NCI-H510A treated with DMSO at 0.1 percent for 48 hours (cell line): ENCODE results near the gene KRTAP4-8.
"Not testable (repeated sequence)": the region's sequence is repeated elsewhere in the genome, so short reads cannot be mapped to it uniquely, and the experiment has no call there.

Experiments used
- DNase-seq: peaks from one replicate; lab custom pipeline; 2025; lab: John Stamatoyannopoulos, UW

KRTAP4-8 gene

DNA sequence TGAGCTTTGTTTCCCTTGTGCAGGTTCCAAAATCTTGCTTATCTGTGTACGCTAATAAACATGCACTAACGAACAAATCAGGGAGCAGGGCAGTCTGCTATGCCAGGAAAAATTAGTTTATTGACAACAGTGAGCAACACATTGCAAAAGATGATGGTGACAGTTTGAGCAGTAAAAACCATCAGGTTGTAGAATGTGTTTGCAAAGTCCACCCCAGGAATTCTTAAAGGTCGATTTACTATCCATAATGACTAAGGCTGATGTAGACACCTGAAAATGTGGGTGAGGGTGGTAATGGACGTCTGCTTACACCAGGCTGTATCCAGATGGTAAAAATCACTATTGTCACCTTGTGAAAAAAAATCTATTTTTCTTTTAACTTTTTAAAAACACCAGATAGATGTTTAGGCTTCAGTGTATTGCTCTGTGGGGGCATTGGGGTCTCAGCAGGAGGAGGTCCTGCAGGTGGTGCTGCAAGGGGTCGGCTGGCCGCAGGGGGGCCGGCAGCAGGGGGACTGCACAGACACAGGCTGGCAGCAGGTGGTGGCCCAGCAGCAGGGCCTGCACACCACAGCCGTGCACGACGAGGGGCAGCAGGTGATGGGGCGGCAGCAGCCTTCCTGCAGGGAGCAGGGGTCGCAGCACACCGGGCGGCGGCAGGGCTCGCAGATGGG is 32.8 kb downstream of the KRTAP4-8 start:
- DNase-seq = not testable (repeated sequence)

DNA sequence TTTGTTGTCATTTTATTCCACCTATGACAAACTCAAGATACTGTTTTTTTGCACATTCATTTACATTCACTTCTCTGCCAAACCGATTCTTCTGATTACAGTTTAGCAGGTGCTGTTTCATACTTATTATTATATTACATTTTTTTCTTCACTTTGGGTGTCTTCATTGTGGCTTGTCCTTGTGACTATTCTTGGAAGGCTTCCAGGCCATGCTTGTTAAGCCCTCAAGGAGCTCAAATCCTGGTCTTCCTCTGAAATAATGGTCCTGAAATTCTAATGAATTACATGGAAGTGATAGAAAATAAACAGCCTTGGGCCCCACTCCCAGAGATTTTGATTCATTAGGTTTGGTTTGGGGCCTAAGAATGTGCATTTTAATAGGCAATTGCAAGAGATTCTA is 33.6 kb downstream of the KRTAP4-8 start:
- no peak for DNase-seq

- DNase-seq = no peak
Measured at GRCh38 chr17:41063449-41063848, 34.5 kb downstream of the KRTAP4-8 start.

DNA sequence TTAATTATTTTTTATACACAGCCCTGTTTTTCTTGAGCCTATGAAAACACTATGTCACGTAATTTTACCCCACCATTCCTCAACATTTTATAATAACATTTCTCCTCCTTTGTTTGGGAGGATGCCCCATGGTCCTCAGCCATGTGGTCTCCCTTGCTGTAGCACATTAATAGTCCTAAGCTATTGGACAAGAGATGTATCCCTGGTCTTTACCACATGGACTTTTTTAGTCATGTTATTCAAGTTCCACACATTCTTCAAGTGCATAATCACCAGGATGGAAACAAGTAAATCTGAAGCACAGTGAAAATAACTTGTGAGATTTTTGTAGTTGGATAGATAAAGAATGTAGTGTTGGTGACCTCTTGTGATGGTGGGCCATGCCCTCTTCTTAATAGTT is 36.0 kb downstream of the KRTAP4-8 start:
- DNase-seq = no peak

DNA sequence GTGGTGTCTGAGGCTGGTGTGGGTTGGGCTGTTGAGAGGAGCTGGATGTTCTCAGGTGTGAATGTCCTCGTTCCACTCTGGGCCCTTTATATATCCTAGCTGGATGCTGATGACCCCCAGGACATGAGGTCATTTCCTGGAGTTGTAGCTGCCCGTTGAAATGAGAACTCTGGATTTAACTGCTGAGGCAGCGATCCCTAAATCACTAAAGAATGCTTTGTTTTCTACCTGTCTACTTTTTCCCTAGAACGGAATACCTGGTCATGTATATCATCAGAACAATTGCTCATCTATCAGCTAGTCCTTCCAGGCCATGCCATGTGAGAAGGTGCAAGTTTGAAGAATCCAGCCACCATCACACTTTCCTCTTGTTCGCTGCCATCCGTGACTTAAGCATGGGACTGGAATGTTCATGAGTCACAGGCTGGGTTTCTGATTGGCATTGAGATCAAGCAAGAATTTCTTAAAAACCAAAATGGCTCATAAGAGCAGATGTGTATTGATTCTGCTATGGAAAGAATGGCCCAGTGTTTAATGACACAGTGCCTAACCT is 37.8 kb downstream of the KRTAP4-8 start, which contains the start of gene KRTAP2-3:
KRTAP2-3 (minus strand) TSS at position 63 of the 553 bp plus-strand sequence. CDS start 64 bp downstream, outside the sequence.
- no peak for DNase-seq

DNA sequence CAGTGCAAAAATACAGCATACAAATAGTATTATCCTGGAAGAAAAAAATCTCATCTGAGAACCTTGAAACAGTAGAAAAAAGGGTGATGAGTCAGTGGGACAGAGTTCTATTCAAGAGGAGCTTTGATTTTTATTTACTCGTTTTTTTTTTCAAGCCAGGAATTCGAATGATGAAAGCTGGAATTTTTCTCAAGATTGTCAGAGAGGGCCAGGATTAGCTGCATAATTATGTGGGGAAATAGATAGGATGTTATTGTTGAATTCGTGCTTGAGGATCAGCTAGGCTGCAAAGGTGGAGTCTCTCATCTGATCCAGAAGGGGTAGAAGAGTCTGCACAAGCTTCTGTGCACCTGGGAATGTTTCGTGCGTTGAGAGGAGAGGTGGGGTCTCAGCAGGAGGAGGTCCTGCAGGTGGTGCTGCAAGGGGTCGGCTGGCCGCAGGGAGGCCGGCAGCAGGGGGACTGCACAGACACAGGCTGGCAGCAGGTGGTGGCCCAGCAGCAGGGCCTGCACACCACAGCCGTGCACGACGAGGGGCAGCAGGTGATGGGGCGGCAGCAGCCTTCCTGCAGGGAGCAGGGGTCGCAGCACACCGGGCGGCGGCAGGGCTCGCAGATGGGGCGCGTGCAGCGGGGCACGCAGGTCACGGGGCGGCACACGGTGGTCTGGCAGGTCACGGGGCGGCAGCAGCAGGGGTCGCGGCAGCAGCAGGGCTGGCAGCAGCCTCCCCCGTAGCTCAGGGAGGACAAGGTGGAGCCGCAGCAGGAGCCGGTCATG is 38.5 kb downstream of the KRTAP4-8 start:
- DNase-seq = not testable (repeated sequence)

GRCh38 chr17:41058741-41059140 is 39.2 kb downstream of the KRTAP4-8 start:
- no peak for DNase-seq

- no peak for DNase-seq
Measured at GRCh38 chr17:41057547-41057946, 40.4 kb downstream of the KRTAP4-8 start.

- DNase-seq = not testable (repeated sequence)
Measured at GRCh38 chr17:41055130-41055529, 42.8 kb downstream of the KRTAP4-8 start, which contains the start of gene KRTAP2-2. Gene KRTAP2-2, minus strand, starts transcription at chr17:41055230. Its CDS starts 19 bp downstream, at chr17:41055211.

GRCh38 chr17:41054556-41054955 is 43.4 kb downstream of the KRTAP4-8 start:
- not testable (repeated sequence) for DNase-seq

GRCh38 chr17:41054025-41054424 is 43.9 kb downstream of the KRTAP4-8 start:
- no peak for DNase-seq

GRCh38 chr17:41052566-41052965 is 45.4 kb downstream of the KRTAP4-8 start:
- DNase-seq = no peak

DNA sequence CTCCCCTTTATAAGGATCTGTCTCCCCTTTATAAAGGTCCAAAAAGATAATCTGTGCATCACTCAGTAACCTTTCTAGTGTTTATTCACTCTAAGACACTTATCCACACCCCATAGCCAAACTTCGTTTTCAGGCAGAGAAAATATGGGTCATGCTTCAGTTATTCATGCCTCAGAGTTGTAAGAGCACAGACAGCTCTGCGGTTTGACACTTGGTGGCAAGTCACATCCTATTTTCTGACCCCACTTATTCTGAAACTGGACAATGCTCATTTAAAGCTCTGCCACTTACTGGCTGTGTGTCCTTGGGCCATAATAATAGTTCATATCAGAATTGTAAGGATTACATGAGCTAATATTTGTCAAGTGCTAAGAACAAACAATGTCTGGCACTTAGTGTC is 48.8 kb downstream of the KRTAP4-8 start:
- no peak for DNase-seq

GRCh38 chr17:41048441-41048840 is 49.5 kb downstream of the KRTAP4-8 start:
- DNase-seq = no peak
